ENCODE data around the gene GTF3C1. TPM values are rescaled to one million over a fixed set of nuclear protein-coding genes. Genes with fewer than 3 reads are reported as not detected.

Gene GTF3C1
- total and polyA plus RNA-seq, 2 of the 8 experiments (the other 6 are each of a cell fraction or from before 2014, with no cell fraction given), result 89.3 to 126 TPM

- TF ChIP-seq, protein P1, sequence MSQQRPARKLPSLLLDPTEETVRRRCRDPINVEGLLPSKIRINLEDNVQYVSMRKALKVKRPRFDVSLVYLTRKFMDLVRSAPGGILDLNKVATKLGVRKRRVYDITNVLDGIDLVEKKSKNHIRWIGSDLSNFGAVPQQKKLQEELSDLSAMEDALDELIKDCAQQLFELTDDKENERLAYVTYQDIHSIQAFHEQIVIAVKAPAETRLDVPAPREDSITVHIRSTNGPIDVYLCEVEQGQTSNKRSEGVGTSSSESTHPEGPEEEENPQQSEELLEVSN (IDR thresholded peaks at IDR 0.05), result no peak
- TF ChIP-seq SP1 (IDR thresholded peaks at IDR 0.05; ENCODE audit: low read depth, low read length) (no peak), BRCA1 (IDR thresholded peaks at IDR 0.05; ENCODE audit: low read depth, low read length) (no peak), CTBP2 (IDR thresholded peaks at IDR 0.05; ENCODE audit: borderline replicate concordance, insufficient read depth, insufficient read length, low read length) (no peak), RNF2 (IDR thresholded peaks at IDR 0.05; ENCODE audit: borderline replicate concordance, low read depth, low read length, missing control alignments, poor library complexity, severe bottlenecking) (no peak)
These were observed 75.7 kb downstream of the GTF3C1 start (continued) for GRCh38 chr16:27474041-27474440.
